GM18505 (cell line): ENCODE data around the gene SLC4A8.

Experiments used
- ATAC-seq: cut with Tn5 transposase; IDR thresholded peaks from one replicate; pipeline ENCODE4 v1.9.1; 2021; ENCODE audit not compliant: unreplicated experiment
- POLR2A ChIP-seq: IDR thresholded peaks from 4 replicates; pipeline ENCODE4 v1.6.1; 2011; ENCODE audit warnings: borderline replicate concordance; ENCODE audit not compliant: insufficient read depth, insufficient read length; ENCODE audit errors: extremely low read depth

Gene SLC4A8

DNA sequence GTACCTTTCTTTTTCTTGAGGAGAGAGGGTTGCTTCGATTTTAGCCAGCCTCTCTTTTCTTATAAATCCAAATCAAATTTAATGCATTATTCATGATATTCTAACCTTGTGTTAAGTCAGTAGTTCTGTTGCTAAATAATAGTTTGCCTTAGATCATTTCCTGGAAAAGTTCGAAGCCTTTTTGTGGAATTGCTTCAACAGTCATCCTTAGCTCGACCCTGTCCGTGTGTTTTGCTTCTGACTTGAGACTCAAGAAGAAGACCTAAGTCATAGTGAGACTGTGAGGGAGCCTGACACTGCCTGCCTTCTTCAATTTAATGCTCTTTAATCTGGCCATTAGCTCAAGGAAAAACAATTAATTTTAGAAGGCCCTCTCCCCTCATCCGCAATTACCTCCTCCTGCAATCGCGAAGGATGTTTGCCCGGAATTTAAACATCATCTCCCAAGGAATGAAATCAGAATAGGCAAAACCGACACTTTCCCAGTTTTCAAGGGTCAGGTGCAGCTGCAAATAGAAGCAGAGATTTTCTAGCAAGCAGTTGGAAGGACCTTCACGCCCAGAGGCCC is 453 bp upstream of the SLC4A8 start:
- ATAC-seq: no peak
- TF ChIP-seq POLR2A: no peak

DNA sequence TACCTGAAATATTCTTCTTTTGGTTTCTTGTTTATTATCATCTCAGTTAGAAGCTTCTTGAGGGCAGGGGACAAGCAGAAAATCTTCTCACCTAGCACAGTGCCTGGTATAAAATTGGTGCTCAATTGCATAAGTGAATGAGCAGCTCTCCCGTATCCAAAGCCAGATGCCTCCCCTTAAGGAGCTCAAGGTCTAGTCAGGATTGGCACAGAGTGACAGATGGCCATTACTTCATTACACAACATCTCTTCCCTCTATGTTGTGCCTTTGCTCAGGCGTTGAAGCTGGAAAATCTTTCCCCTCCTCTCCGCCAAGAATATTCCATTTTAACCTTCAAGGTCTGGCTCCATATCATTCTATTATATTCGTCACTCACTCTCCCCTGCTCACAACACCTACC is 3.6 kb downstream of the SLC4A8 start:
- no peak for ATAC-seq
- no peak for TF ChIP-seq POLR2A

DNA sequence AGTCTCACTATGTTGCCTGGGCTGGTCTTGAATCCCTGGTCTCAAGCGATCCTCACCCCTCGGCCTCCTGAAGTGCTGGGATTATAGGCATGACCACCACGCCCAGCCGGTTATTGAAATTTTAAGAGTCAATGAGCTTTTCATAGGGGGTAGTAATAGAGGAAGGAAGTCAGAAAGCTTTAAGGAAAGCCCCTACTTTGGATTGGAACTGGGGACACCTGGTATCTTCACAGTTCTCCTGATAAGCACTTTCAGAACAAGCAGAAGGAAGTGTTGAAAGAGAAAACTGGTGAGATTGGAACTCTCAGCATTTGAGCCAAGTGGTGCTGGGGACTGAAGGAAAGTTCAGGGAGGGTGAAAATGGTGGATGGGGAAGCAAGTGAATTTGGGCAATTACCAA is 5.1 kb downstream of the SLC4A8 start:
- no peak for TF ChIP-seq POLR2A
- ATAC-seq: no peak

DNA sequence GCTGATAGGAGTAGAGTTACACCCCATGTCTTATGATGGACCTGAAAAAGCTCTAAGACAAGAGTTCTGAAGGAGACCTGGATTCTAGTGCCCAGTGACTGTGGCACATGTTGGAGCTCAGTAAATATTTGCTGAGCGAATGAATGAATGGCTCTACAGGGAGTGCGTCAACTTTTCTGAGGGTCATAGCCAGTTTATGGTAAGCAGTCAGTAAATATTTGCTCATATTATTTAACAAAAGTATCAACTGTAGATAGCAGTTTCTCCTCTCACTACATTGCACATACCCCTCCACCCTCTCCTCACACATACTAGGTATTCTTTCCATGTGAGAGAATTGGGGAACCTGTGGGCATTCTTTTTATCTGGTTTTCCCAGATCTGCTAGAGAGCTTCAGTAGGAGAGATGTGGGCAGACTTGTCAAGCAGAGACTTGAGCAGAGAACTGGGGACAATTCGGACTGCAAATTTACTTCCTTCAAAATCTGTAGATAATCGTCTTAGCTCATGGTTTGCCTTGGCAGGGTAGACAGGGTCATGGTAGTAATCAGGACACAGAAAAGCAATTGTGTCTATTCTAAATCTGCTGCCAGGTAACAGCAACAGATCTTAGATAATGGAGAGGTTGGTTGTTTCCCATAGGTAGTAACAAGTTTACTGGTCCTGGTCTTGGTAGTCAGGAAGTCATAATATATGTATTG is 5.7 kb downstream of the SLC4A8 start:
- TF ChIP-seq POLR2A: no peak
- ATAC-seq: no peak

DNA sequence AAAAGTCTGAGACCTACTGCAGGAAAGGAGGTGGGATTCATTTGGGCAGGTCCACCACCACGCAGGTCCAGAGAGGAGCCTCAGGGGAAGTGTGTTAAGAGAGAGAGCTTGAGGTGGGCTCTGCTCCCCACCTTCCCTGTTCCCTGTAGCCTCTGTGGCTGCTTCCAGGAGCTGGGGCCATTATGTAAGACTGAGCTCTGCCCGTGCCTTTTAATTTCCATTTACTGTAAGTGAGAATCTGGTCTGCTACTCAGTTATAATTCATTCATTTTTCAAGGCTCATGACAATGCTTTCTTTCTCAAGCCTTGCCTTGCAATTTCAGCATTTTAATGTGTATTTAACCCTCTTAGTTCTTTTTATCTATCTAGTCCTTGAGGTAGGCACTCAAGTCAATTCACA is 8.3 kb downstream of the SLC4A8 start:
- TF ChIP-seq POLR2A: no peak
- ATAC-seq: no peak

DNA sequence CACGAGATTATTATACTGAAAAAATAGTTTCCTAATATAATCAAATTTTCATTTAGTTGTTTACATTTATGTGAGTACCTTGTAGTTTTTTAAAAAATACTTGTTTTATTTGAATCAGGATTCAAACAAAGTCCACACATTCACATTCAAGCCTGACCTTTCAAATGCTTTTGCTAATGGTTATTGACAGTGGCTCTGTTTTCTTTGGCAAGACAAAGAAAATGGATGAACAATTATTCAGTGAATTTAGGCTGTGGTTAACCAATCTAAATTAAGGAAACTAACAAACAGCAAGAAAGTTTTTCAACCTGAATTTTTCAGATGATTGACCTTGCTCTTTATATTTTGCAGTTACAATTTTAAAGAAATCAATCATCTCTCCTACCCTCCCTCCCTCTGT is 9.7 kb downstream of the SLC4A8 start:
- TF ChIP-seq POLR2A: no peak

DNA sequence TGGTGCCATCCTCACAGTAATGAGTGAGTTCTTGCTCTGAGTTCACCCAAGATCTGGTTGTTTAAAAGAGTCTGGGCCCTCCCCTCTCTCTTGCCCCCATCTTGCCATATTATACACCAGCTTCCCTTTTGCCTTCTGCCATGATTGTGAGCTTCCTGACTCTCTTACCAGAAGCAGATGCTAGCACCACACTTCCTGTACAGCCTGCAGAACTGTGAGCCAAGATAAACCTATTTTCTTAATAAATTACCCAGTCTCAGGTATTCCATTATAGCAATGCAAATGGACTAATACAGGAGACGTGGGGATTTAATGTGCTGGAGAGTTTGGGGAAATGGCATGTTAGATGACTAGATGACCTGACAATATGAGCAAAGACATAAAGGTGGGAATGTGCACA is 12.8 kb downstream of the SLC4A8 start:
- ATAC-seq: no peak
- no peak for TF ChIP-seq POLR2A

More for the DNA sequence above, 9.7 kb downstream of the SLC4A8 start:
- ATAC-seq: no peak

DNA sequence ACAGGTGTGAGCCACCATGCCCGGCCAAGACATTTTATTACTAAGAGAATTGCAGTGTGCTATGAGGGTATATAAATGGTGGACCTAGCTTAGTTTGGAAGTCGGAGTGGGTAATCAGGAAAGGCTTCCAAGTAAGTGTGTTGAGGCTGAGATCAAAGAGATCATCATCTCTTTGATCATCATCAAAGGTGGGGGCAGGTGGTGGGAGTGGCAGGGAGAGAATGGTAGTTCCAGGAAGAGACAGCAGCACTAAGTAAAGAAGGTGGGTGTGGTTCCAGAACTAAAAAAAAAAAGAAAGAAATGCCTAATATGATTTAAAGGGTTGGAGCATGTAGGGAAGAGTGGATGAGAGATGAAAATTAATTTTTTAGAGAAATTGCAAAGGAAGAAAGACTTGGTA is 14.7 kb downstream of the SLC4A8 start:
- ATAC-seq: no peak
- TF ChIP-seq POLR2A: no peak

DNA sequence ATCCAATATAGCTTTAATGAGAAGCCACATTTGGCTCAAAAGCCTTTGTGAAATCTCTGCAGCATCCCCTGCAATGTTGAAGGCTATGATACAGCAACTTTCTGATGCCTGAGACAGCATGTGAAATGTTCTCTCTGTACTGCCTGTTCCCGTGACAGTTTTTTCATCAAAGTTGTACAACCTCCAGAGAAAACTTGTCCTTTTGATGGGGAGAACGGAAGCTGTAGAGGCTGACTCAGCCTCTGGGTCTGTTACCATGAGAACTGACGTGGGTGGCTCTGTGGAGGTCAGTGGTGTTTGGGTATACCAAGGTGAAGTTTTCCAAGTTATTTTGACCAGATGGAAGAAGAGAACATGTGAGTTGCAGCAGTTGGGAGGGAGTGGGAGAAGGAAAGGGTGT is 17.0 kb downstream of the SLC4A8 start:
- no peak for TF ChIP-seq POLR2A
- ATAC-seq: no peak

DNA sequence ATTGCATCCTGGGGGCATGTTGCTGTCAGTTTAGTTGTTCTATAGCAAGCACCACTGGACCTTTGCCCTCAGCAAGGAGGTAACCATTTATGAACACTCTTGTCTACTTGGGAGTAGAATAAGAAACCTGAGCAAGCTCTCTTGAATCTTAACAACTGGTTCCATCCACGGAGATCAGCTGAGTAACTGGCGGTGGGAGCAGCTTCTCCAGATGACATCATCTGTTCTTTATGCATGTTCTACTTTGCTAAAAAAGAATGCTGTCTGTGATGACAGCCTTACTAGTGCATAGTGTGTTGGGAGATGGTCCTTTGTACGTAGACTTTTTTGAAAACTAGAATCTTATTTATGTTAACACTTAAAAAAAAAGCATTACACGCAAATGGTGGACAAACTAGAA is 17.7 kb downstream of the SLC4A8 start:
- no peak for TF ChIP-seq POLR2A
- no peak for ATAC-seq

DNA sequence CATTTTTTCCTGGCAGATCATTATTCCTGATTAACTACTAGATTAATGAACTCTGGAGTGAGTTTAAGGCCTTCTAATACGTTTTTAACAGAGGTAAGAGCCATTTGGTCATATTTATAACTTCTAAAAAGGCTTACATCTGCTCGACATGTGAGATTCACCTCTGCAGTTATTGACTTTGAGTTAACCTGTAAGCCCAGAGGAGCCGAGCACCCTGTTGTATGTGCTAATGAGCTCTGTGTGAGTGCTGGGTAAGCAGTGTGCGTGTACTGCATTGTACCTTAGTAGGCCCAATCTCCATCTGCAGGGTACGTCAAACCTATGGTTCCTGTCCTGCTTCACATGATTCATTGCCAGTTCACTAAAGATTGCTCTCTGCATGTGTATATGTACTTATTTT is 18.9 kb downstream of the SLC4A8 start:
- no peak for TF ChIP-seq POLR2A
- no peak for ATAC-seq

DNA sequence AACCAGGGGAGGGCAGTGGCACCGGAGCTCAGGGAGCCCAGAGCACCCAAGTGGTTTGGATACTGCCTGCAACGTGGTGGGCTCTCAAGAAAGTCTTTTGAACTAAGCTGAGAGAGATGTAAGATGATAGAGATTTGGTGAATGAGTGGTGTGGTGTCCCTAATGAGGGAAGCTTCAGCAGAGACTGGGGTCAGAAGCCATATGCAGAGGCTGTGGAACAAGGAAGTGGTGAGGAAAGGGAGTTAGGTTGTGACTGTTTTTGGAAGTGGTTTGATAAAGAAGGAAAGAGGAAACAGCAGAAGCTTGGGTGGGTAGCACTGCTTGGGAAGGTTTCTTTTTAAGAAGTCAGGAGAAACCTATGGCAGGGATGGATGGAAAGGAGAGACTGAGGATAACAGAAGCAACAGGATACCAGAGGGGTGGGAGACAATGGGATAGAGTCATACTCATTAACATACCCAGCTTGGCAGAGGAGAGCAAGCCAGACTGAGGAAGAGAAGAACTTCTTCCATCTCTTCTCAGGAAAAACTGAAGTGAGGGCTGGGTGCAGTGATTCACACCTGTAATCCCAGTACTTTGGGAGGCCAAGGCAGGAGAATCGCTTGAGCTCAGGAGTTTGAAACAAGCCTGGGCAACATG is 24.1 kb downstream of the SLC4A8 start:
- TF ChIP-seq POLR2A: no peak
- no peak for ATAC-seq

DNA sequence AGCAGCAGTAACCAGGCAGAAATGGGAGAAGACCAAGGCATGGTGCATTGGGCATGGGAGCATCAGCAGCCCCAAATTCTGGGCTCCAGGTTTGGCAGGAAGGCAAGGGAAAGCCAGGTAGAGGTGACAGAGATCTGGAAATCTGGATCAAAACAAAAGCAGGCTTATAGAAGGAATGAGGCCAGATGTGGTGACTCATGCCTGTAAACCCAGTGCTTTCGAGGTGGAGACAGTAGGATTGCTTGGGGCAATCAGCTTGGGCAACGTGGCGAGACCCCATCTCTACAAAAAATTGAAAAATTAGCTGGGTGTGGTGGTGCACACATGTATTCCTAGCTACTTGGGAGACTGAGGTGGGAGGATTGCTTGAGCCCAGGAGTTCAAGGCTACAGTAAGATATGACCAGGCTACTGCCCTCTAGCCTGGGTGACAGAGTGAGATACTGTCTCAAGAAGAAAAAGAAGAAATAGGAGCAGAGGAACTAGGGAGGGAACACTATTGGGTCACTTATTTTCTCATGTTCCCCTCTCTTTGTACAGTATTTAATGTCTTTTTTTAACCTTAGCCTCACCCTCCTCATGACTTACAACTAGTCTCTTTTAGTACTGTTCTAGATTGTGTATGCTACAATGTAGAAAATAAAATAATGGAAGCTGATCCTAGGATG is 25.1 kb downstream of the SLC4A8 start:
- ATAC-seq: no peak
- no peak for TF ChIP-seq POLR2A

DNA sequence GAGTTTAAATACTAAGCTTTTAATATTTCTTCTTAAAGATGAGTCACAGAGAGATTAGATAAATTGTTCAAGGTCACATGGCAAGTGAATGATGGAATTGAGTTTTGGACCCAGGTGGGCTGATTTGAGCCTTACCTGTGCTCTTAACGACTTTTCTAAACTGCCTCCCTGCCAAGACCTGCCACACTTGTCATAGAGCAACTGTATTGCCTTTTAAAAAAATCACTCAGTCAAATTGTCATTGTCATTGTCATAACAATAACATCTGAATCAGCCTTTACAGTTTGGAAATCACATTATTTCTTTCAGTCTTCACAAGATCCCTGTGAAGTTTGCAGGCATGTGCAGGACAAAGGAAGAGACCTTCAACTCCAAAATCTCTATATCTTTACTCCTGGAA is 25.7 kb downstream of the SLC4A8 start:
- TF ChIP-seq POLR2A: no peak
- ATAC-seq: no peak
